Left cardiac atrium (tissue), 4 donors: Measurements from ENCODE around the gene FBXW5. TPM values are rescaled to one million over a fixed set of nuclear protein-coding genes. Genes with fewer than 3 reads are reported as not detected.

ENCODE experiments used
- ATAC-seq, 2 donors: fragments of 200-7000 bp; cut with Tn5 transposase; one replicate each; pipeline ENCODE4 v1.9.1; 2020; ENCODE audit warnings: mild to moderate bottlenecking in 2 of 2, moderate library complexity in 2 of 2
- DNase-seq: peaks from one replicate; pipeline ENCODE4 v3.0.0-alpha.2; 2020
- intact Hi-C, 2 donors: fragments of 100-400 bp; cut with DNase I; formaldehyde crosslinking; loops; one replicate each; pipeline versions ENCODE4 v1.14.1 to v1.15.1; 2022 to 2023
- long read RNA-seq: library from polyadenylated mRNA; unstranded; transcript quantifications from one replicate; pipeline ENCODE4 v2.0.0, GENCODE V29; 2021
- total RNA-seq, 2 donors: library from RNA; stranded (reverse); fragmentation: NEBNext Ultra II Directional; extraction: Animal tissue kit (Norgen Biotek cat#: 25700); gene quantifications; one replicate each; pipeline ENCODE4 v1.2.1, GENCODE V29; 2021
- donor health status: DM: no; HTN: yes; CAD: no.
- donor health status: DM: no; HTN: yes; CAD: no; lungs with severe emphysema.
- donor health status: DM: yes; HTN: yes; CAD: no.
- donor health status: Dilated cardiomyopathy.

FBXW5 gene, protein sequence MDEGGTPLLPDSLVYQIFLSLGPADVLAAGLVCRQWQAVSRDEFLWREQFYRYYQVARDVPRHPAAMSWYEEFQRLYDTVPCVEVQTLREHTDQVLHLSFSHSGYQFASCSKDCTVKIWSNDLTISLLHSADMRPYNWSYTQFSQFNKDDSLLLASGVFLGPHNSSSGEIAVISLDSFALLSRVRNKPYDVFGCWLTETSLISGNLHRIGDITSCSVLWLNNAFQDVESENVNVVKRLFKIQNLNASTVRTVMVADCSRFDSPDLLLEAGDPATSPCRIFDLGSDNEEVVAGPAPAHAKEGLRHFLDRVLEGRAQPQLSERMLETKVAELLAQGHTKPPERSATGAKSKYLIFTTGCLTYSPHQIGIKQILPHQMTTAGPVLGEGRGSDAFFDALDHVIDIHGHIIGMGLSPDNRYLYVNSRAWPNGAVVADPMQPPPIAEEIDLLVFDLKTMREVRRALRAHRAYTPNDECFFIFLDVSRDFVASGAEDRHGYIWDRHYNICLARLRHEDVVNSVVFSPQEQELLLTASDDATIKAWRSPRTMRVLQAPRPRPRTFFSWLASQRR
- 100 to 1,000 TPM in 1 of 2 donors, 10 to 100 TPM in 1; 98.4 to 130 TPM for total RNA-seq
- long read RNA-seq, transcript FBXW5-201 (9 exons, 2,274 nt), result major isoform, 252 of 470 reads
- long read RNA-seq, partial matches to known transcripts, result 113 of 470 reads
- long read RNA-seq, other reads (novel, unspliced or antisense), result 102 of 470 reads

DNA sequence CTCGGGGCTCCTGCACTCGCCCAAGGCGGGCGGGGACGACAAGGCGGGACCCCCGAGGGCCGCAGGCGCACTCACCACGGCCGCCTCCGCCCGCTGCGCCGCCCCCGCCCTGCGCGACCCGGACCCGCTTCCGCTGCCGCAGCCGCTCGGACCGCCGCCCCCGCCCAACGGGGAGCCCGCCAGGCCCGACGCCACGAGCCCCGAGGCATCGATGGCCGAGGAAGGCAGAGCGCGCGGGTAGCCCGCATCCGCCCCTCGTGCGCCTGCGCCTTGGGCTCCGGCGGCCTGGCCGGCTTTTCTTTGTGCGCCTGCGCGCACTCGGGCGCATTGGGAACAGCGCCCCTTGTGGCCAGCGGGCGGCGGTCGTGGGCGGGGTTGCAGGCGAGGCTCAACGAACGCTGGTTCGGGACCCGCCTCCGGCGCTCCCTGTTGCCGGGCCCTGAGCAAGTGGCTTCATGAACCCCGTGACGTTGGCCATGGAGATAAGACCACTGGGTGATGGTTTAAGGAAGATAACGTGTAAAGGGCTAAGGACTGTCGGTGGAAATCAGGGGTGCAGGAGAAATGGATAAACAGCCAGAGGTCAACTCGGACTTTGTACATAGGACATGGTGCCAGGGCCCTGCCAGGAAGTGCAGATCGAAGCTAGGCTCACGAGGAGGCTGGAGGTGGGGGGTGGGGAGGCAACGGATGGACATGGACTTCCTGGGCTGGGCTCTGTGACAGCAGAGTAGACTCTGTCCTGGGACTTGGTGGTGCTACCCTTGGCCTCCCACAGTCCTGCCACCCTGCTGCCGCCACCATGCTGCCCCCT lies at the start of gene FBXW5, which contains the start of gene C8G:
Gene FBXW5 (minus strand): TSS at position 220 of the 814 bp plus-strand sequence. CDS start 655 bp downstream, outside the sequence.
Gene C8G (plus strand): TSS at position 725 of the 814 bp plus-strand sequence. CDS start 78 bp downstream, at position 803.
- peak; percentile 74 to 75 for ATAC-seq
- peak; percentile 96 for DNase-seq
- intact Hi-C loops, result loop anchor here (5.0 to 10.0 kb wide), 2 partner anchors 50 to 88 kb away; partner anchors contain the start of genes CLIC3 (in 1 of the 2), FUT7 (in 1 of the 2) and PAXX (in 1 of the 2)

DNA sequence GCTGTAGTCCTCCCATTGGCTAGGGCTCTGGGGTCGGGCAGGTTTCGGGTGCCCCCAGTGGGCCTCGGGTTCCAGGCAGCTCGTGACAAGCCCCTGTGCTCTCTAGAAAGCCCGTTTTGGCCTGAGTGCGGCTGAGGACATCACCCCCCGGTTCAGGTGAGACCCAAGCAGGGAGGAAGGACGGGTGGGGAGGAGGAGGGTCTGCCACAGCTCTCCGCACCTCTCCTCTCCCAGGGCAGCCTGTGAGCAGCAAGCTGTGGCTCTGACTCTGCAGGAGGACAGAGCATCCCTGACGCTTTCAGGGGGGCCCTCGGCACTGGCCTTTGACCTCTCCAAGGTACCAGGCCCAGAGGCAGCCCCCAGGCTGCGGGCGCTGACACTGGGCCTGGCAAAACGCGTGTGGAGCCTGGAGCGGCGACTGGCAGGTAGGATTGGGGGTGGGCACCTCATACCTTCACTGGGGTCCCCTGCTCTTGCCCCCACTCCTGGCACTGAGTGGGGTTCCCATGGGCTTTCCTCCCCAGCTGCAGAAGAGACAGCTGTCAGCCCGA lies 48.4 kb upstream of the FBXW5 start:
- ATAC-seq (no peak), DNase-seq (no peak)
- intact Hi-C loops, result loop anchor here in 1 of 2 donors (10.0 kb wide), 1 partner anchor 48 kb away; the partner anchor contains the start of genes C8G and FBXW5

DNA sequence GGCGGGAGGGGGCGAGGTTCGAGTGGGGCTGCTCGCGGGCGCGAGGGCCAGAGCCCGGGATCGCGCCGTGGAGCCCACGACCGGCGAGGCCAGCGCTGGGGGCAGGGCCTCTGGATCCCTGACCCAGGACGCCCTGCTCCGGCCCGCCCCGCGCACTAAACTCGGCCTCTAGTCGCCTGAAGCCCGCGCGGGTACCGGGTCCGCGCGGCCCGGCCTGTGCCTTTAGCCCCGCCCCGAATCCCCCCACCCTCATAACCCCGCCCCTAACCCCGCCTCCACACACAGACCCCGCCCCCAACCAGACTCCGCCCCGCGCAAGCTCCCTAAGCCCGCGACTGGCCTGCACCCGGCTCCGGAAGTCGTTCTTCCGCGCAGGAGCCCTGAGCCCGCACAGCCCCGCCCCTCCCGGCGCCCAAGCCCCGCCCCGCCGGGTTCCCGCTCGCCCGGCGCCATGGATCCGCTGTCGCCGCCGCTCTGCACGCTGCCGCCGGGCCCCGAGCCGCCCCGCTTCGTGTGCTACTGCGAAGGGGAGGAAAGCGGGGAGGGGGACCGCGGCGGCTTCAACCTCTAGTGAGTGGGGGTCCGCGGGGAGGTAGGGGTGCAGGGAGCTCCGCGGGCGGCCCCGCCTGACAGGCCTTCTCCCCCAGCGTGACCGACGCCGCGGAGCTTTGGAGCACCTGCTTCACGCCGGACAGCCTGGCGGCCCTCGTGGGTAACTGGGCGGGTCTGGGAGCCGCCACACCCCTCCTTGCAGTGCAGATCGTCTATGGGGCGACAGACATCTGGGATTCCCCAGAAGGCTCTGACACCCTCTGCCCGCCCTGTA lies 47.7 kb upstream of the FBXW5 start, which contains the start of gene PAXX:
Gene PAXX (plus strand): TSS at position 430 of the 826 bp plus-strand sequence. CDS start 22 bp downstream, at position 452.
- ATAC-seq, result peak; percentile 93 to 97
- intact Hi-C loops, result loop anchor here in 1 of 2 donors (10.0 kb wide), 1 partner anchor 47 kb away; the partner anchor contains the start of genes C8G and FBXW5
- peak; percentile 95 for DNase-seq

DNA sequence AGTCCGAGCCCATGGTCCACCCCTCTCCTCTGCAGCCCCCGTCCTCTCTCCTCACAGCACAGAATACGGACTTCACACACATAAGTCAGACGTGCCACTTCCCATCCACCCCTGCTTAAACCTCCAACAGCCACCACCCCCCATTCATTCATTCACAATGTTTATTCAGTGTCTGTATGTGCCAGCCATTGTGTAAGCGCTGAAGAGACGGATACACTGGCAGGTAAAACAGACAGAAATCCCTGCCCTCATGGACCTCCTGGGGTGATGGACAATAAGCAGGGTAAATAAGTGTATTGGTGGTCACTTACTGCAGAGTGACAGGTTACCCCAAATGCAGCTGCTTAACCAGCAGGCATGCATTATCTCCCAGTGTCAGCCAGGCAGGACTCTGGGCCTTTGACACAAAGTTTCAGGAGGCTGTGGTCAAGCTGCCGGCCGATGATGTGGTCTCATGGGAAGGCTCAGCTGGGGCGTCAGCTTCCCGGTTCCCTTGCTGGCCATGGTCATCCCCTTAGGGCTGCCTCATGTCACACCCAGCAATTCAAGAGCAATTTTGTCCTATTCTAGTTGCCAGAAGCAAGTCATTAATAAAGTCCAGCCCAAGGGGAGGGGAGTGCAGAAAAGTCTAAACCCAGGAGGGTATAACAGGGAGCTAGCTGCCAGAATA lies 45.8 kb upstream of the FBXW5 start:
- no peak for ATAC-seq

DNA sequence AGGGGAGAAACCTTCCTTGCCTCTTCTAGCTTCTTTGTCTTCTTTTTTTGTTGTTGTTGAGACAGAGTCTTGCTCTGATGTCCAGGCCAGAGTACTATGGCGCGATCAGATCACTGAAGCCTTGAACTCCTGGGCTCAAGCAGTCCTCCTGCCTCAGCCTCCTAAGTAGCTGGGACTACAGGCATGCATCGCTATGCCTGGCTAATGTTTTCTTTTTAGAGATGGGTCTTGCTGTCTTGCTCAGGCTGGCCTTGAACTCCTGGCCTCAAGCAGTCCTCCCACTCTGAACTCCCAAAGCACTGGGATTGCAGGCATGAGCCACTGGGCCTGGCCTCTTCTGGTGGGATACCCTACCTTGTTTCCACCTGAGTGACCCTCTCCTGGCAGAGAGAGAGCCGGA lies 44.3 kb upstream of the FBXW5 start:
- no peak for DNase-seq
- ATAC-seq, result no peak
- intact Hi-C loops, result no loop called here

More for the DNA sequence above, 45.8 kb upstream of the FBXW5 start:
- no peak for DNase-seq
- intact Hi-C loops, result loop anchor here in 1 of 2 donors (10.0 kb wide), 1 partner anchor 46 kb away; the partner anchor contains the start of genes C8G and FBXW5

DNA sequence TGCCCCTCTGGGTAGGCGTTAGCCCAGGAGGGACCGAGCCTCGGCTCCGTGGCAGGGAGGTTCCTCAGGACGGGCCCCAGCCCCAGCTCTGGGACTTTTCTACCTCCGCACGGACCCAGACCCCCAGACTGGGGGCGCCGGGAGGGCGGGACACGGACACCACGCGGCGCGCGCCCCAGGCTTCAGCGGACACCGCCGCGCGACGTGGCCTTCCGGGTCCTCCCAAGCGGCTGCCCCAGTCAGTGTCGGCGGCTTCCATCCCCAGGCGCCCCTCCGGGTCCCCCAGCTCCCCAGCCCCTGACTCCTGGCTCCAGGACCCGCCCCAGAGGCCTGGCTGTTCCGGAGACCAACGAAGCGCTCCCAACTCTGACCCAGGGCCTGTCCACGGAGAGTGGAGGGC lies 41.3 kb upstream of the FBXW5 start:
- DNase-seq, result no peak
- intact Hi-C loops, result no loop called here

DNA sequence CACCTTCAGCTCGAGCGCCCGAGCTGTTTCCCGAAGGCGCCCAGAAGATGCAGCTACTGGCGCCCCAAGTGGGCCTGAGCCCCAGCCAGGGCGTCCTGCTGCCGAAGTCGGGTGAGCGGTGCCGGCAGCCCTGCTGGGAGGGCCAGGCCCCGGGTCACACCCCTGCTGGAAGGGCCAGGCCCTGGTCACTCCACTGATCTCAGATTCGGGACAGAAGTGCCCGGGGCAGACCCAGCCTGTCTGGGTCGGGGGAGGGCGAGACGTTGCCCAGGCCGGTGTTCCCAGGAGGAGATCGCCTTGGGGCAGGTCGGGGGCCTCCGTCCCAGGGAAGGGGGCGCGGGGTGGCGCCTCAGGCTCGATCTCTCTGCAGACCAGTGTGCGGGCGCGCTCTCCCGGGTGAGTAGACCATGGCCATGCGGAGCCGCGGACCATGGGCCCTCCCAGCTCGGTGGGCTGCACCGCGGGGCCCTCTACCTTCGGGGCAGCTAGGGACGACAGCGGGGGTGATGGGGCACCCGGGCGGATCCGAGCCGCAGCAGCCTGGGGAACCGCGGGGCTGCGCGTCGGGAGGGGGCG lies 40.6 kb upstream of the FBXW5 start:
- intact Hi-C loops, result no loop called here
- ATAC-seq (peak; percentile 8), DNase-seq (no peak)

More for the DNA sequence above, 41.3 kb upstream of the FBXW5 start:
- no peak for ATAC-seq

DNA sequence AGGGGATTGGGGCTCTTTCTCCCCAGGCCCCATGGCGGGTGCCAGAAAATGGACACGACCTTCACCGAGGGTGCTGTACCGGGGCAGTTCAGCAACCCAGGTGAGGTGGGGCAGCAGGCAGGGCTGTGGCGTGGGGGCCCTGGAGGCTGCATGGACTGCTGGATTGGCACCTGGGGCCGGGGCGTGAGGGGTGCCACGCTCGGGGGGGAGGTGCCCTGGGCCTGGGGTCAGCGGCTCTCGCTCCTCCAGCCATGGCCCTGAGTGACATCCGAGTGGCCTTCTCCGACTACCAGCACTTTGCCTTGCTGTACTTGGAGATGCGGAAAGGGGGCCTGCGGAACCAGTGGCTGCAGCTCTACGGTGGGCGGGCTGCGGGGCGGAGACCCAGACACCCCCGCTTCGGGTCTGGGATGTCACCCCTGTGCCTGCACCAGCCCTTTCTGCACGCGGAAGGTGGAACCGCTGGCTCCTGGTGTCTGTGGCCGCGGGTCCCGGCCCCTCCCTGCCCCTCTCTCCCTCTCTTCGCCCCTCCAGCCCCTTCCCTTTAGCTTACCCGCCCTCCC lies 40.0 kb upstream of the FBXW5 start:
- intact Hi-C loops, result no loop called here
- no peak for DNase-seq

DNA sequence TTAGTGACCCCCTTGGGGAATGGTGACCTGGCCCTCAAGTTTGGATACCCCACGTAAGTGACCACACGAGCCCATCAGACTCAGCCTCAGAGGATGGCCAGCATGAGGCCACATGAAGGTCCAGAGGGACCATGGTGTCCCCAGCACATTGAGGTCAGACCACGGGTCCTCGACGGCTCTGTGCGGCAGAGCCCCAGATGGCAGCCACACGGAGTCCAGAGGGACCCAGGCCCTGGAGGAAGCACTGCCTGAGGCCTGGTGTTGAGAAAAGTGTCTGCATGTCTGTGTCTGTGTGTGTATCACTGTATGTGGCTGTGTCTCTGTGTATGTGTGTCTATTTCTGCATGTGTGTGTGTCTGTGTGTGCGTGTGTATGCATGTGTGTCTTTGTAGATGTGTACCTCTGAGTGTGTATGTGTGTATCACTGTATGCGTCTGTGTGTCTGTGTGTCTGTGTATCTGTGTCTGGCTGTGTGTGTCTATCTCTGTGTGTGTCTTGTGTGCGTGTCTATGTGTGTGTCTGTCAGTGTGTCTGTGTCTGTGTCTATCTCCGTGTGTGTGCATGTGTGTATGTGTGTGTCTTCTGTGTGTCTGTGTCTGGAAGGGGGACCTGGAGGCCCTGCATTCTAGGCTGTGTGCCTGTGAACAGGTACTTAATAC lies 39.2 kb upstream of the FBXW5 start:
- ATAC-seq, result no peak

More for the DNA sequence above, 40.0 kb upstream of the FBXW5 start:
- no peak for ATAC-seq

DNA sequence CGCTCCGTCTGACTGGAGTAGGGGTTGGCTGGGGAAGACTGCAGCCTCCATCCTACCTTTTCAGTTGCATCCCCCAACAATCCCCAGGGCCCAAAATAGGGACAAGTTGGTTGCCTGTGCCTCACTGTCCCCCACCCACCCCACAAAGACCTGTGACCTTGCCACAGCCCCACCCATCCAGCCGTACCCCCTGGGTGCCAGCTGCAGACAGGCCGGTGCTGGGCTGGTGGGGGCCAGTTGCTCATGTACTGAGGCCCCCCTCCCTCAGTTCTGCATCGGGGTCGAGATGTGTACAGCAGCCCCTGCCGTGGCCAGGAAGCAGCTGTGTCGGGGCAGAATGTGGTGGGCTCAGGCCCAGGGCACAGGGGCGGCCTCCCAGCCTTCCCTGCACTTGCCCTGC lies 38.6 kb upstream of the FBXW5 start:
- no peak for DNase-seq
- ATAC-seq, result no peak
- intact Hi-C loops, result no loop called here

More for the DNA sequence above, 39.2 kb upstream of the FBXW5 start:
- no peak for DNase-seq
- intact Hi-C loops, result no loop called here

DNA sequence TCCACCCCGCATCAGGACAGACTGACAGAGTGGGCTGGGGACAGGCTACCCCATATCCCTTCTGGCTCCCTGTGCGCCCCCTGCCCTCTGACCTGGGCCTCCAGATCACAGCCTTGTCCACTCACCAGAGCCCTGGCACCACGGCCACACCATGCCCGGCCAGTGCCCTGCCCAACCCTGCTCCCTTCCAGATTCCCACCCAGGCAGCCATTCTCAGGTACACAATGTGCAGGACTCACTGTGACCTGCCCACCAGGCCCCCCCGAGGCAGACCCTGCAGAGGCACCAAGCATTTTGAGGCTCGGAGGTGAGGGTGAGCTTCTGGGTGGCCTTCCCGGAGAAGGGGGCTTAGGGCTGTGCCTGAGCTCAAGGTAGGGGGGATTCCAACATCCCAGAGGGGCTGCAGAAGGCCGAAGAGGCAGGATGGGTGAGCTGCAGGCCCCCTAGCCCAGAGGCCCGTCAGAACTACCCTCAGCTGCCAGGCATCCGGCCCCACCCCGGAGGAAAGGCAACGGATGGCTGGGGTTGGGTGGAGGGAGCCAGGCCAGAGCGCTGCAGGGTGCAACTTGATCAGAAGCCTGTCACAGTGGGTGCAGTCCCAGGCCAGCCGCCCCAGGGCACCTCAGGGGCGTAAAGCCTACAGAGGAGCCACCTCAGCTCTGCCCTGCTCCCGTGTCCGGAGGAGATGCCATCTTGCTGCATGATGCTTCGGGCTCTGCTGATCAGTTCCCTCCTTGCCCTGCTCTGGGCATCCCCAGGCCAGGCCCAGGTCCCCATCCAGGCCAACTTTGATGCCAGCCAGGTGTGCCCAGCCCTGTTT lies 37.9 kb upstream of the FBXW5 start, which contains the start of gene LCNL1:
Gene LCNL1 (plus strand): TSS at position 762 of the 820 bp plus-strand sequence. CDS start 594 bp downstream, outside the sequence.
- ATAC-seq (no peak), DNase-seq (no peak)
- intact Hi-C loops, result no loop called here

DNA sequence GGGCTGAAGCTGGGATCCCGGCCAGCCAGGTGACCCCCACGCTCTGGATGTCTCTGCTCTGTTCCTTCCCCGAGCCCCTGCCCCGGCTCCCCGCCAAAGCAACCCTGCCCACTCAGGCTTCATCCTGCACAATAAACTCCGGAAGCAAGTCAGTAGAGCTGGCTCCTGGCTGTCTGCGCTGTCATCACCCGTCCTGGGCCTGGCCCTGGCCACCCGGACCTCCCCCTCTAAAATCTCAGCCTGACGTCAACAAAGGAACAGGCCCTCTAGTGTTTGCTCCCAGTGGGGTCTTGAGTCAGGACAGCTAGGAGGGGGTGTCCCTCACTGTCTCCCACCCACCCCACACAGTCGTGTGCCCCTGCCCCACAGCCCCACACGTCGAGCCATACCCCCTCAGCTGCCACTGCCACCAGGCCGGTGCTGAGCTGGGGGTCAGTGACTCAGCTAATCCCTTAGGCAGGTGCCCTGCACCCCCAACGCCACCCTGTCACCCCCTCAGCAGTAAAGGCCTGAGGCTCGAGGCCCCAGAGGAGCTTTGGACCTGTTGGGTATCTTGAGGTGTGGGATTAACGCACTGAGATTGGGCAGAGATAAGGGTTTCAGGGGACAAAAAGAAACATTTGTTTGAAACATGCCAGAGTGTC lies 37.2 kb upstream of the FBXW5 start:
- DNase-seq (peak; percentile 79), ATAC-seq (peak; percentile 2 to 3)
- intact Hi-C loops, result no loop called here

DNA sequence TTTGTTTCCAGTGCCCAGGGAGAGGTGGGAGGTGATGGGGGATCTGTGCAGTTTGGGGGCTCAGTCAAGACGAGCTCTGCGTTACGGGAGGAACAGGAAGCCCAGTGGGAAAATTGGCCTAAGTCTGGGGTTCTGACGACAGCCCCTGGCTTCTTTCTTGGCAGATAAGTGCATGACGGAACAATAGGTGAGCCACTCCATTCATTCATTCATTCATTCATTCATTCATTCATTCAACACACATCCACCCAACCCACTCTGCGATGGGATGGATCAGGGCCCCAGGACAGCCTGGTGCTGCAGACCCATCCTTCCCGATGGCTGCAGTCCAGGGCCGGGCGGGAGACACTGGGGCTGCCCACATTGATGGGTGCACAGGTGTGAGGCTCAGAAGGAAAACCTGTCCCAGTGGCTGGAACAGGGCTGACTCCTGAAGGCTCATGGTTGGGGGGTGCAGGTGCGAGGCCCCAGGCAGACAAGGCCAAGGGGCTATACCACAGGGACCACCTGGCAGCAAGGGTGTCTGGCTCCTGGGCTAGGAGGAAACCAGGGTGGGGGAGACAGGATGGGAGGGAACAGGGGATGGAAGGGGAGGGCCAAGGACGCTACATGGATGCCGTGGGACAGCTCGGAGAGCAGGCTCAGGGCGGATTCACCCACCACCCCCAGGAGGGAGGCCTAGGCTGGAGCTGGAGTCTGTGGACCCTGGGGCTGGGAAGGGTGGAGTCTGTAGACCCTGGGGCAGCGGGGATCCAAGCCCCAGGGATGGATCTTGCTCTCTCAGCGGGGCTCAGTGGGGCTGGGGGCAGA lies 36.3 kb upstream of the FBXW5 start:
- no peak for ATAC-seq
- peak; percentile 25 for DNase-seq
- intact Hi-C loops, result no loop called here
